ENCODE data around the gene PTTG1.

Gene PTTG1

DNA sequence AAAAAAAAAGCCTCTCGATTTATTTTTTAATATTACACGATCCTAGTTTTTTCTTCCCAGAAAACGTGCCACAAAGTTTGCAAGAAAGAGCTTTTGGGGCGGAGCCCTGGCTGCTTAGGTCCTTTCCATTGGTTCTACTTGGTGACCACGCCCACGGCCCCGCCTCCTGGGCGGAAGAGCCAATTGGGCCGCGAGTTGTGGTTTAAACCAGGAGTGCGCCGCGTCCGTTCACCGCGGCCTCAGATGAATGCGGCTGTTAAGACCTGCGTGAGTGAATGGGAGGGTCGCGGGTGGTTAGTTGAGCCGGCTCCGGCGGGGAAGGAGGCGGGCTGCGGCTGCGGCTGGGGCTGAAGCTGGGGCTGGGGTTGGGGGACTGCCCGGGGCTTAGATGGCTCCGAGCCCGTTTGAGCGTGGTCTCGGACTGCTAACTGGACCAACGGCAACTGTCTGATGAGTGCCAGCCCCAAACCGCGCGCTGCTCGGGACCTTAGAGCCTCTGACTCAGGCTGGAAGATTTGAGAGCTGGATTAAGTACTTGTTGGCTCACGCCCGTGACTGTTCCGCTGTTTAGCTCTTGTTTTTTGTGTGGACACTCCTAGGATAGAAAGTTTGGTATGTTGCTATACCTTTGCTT, at the start of gene PTTG1:
Gene PTTG1, plus strand, starts transcription at position 231 of the 634 bp plus-strand sequence. CDS start 458 bp downstream, outside the sequence.
- peak; percentile 93 for DNase-seq

DNA sequence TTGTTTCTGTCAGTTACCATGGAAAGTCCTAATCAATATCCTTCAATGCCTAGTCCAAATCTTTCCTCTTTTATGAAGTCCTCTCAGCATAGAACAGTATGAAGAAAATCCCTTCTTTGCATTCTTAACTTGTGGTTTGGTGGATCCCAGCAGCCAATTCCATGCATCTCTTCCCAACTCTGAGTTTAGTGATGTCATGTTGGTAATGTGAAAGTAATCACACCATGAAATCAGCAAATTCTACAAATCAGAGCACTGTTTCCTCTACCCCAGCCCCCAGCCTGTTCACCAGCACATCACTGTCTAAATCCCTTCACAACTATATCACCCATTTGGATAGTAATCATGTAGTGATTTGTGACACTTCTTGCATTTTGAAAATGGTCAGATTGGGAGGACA, 46.5 kb upstream of the PTTG1 start:
- no peak for DNase-seq

DNA sequence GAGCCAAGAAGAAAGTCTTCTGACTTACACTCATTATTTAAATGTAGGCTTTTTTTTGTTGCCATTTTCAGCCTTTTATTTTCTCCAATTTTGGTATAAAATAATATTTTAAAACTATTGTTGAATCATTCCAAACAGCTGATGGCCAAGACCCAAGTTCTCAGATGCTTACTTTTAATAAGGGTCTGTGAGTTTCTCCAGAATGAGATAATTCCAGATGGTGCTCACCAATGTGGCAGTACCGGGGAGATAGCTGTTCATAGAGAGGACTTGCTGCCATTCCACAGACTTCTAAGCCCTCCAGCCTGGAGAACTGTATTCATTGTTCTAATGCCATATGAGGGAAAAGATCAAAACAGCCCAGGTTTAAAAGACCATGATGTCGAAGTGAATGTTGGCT, 46.0 kb upstream of the PTTG1 start:
- DNase-seq: no peak

DNA sequence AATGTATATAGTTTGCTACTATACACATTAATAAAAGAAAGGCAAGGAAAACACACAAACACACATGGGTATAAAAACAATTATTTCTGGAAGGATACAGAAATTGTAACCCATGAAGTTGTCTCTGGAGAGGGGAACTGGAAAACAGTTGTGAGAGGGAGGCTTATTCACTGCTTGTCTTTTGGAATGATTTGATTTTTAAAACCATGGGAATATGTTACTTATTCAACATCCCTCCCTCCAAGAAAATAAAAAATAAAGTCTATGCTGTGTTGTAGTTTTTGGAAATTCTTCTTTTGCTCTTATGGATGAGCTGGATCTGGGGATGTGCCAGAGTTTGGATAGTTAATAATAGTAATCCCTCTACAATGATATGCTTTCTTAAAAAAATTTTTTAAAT, 45.2 kb upstream of the PTTG1 start:
- no peak for DNase-seq

DNA sequence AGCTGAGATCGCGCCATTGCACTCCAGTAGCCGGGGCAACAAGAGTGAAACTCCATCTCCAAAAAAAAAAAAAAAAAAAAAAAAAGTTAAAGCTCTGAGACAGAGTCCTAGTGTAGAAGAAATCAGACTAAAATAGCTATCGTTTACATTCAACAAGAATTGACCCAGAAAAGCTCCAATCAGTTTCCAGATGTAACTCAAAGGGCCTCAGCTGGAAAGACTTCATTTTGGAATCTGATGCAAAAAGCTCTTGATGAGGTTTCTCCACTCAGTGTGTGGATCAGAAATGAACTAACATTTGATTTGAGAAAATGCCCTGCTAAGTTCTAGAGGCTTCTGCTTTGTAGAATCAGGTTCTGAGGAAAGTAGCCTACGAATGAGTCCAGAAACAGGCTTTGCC, 44.0 kb upstream of the PTTG1 start:
- no peak for DNase-seq

DNA sequence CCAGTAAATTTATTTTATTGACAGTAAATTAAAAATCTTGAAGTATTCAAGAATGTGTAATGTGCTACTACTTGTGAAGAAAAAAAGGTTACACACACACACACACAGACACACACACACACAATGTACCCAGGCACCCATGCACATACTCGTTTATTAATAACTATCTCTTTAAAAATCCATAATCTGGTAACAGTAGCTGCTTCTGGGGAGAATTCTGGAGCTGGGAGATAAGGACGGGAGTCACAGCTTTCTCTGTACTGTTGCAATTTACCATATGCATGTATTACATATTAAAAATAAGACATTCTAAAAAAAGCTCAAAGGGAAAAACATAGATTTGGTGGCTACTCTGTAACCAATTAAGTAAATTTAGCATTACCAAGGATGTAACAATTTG, 43.3 kb upstream of the PTTG1 start:
- DNase-seq: no peak

DNA sequence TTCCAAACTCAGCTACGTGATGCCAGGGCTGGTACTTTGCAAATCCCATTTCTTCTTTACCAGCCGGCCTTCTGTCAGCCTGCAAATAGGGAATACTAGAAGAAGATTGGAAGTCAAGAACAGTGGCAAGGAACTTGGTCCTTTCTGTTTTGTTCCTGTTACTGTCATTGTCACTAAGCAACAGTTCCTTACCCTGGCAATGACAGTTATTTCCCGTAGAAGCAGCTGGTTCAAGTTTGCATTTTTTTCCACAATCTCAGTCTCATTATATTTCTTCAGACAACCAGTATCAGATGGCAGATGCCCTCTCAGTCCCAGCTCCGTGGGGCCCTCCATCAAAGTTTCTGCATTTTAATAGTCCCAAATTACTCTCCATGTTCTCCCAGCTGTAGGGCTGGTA, 42.1 kb upstream of the PTTG1 start:
- no peak for DNase-seq

DNA sequence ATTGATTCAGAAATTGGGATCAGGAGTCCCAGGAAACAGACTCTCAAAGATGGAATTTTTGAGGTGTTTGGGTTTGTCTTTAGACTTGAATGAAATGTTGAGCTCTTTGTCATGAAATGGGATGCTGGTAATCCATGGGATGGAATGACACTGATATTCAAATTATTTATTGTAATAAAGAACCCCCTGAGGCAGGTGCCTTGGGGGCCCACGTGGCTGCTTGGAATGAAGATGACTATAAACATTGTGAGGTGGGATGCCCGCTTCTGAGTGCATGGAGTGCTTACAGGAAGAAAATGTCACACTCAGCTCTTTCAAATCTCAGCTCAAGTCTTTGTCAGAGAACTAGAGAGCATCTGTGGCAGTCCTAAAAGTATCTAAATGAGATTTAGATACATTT, 41.6 kb upstream of the PTTG1 start:
- DNase-seq: no peak

DNA sequence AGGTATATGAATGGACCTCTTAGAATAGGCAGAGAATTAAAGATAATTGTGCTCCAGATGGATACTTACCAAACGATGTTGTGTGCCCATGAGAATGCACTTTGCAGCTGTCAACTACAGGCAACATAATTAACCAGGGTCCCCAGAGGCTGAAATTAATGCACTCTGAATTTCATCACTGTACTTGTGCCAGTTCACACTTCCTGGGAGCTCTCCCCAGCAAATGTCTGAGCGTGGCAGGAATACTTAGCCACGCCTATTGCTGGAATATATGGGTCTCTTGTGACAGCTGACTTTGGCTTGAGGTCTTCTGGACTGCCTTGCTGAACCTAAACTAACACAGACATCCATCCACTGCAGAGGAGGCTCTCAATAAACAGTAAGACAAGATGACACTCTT, 39.3 kb upstream of the PTTG1 start:
- DNase-seq: no peak

DNA sequence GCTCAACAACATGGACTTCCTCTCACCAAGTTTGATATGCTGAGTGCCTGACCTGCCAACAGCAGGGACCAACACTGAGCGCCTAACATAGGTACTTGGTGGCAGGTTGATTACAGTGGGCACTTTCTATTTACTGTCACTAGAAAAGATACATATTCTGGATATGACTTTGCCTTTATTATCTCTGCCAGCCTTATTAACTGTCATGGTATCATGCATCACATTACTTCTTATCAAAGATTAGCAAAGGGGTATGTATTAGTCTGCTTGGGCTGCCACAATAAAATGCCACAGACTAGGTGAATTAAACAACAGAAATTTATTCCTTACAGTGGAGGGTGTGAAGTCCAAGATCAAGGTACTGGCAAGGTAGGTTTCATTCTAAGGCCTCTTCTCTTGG, 37.0 kb upstream of the PTTG1 start:
- no peak for DNase-seq

DNA sequence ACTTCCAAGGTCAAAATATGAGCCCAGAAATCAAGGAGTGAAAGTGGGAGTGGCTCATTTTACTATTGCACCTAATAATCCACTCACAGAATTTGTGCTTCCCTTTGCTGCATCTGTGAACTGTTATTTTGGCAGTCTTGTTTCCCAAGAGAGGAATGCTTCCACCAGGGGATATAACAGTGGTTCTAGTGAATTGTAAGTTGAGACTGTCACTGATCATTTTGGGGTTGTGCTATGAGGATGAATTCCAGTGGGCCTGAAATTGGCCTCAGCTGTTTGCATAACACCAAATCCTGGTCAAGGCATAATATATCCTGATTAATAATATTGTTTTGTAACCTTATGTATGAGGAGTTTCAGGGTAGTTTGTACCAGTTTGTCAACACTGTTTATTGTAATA, 36.2 kb upstream of the PTTG1 start:
- no peak for DNase-seq

DNA sequence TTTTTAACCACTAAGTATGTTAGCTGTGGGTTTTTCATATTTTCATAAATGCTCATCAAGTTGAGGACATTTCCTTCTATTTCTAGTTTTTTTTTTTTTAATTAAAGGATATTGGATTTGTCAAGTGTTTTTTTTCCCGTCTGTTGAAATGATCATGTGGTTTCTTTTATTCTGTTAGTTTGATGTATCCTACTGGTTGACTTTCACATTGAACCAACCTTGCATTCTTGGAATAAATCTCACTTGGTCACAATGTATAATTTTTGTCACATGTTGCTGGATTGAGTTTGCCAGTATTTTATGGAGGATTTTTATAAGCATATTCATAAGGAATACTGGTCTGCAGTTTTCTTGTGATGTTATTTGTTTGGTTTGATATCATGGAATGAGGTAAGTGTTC, 34.2 kb upstream of the PTTG1 start:
- DNase-seq: no peak

DNA sequence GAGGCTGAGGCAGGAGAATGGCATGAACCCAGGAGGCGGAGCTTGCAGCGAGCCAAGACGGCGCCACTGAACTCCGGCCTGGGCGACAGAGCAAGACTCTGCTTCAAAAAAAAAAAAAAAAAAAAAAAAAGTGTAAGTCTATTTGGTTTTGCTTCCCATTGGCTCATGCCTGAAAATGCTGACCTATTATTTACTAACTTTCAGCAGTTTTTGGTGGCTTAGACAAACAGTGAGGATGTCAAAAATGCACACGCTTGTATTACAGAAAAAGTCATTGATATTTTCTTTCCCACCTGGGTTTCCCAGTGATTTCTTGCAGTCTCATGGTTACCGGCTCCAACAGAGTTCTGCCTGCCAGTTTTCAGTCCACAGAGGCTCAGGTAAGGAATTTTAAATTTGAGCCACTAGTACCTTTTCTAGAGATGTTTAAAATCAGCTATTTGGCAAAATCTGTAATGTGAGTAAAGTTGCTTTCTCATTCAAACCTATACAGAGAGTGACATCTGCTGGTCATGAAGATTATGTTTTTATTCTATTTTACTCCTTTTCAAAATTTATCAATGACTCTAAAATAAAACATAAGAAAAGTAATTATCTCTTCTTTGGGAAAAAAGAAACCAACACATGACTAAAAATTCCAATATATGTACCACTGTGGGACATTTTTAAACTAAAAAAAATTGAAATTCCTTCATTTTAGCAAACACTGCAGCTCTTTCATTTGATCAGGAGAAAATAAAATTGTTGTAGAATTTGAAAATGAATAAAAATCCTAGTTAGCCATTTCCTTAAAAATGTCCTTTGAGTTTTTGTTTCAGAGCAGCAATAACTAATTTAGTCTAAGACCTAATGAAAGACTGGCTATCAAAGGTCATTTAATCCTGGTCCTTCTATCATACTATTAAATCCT, 30.6 kb upstream of the PTTG1 start:
- DNase-seq: peak; percentile 28

DNA sequence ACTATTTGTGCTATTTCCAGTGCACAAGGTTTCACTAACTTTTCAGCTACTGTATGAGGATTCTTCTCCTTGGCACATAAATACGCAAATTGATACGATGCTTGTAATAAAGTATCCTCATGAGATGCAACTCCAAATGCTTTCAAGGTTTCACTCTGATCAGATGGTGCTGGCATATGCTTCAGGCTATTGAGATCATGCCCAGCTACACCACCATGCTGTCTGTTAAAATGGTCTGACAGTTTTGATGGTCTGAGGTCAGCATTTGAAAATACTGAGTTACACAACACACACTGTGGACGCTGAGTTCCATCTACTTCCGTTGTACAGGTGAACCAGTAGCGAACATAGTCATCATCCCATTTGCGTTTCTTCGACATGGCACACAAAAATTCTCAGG, 26.5 kb upstream of the PTTG1 start:
- DNase-seq: no peak

DNA sequence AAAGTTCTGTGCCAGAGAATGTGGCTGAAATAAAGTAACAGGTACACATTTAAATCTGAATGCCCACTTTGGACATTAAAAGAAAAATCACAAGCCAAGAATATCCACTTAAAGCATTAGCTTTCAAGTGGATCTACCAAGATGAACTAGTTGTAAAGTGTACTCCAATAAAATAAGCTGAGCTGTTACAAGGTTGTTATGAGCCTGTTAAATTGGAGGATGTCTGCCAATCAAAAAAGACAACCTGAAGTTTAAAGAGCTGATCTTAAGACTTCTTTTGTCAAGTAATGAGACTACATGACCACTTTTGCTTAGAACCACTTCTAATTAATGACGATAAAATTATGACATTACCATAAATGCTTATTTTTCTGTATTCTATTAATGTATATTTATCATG, 24.2 kb upstream of the PTTG1 start:
- no peak for DNase-seq

DNA sequence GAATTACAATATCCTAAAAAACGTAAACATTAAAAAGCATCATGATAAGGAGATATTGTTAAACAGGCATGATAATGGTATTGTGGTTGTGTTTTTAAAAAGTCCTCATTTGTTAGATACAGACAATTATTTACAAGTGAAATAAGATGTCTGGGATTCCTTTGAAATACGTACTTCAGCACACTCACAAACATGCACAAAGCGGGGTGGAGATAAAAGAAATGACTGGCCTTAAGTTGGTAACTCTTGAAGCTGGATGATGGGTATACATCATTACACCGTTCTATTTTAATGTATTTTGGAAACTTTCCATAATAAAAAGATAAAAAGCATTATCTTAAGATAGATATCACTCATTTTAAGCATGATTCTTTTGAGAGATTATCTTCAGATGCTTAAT, 22.8 kb upstream of the PTTG1 start:
- no peak for DNase-seq

DNA sequence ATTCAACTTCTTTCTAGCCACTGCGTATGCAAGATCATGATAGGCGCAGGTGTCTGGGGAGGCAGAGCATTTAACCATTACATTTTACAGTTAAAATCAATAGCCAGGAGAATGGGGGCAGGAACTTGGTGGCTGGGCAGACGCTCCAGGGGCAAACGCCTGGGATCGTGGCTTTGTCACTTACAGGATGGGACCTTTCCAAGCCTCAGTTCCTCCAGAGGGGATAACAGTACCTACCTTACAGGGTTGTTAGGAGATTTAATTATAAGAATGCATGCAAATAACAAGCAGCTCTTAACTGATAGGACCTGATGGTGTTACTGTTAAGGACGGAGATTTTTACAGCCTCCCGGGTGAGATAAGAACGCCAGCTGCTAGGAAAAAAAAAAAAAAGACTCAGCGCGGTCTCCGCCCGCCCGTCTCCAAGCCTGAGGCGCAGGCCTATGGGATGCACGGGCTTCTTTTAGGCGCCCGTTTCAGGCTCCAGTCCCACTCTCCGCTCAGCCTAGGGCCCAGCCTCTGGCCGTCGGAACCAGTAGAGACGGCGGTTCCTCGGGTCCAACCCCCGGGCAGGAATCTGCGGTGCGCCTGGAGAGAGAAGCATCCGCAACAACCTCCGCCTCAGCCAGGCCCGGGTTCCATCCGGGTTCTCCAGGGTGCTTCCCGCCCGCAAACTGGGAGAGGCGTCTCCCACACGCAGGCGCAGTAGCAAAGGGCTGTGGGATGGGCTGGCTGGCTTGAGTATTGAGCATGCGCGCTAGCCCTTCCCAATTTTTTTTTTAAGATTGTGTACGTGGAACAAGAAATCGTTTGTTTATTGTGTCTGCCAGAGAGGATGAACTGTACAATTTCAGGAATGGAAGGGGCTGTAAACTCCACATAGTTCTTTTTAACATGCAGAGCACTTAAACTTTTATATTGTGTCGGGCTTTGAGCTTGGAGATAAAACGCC, 22.0 kb upstream of the PTTG1 start, which contains the start of gene FAM200C:
Gene FAM200C, minus strand, starts transcription at position 653 of the 952 bp plus-strand sequence. CDS start 4,564 bp downstream, outside the sequence.
- DNase-seq: peak; percentile 76

DNA sequence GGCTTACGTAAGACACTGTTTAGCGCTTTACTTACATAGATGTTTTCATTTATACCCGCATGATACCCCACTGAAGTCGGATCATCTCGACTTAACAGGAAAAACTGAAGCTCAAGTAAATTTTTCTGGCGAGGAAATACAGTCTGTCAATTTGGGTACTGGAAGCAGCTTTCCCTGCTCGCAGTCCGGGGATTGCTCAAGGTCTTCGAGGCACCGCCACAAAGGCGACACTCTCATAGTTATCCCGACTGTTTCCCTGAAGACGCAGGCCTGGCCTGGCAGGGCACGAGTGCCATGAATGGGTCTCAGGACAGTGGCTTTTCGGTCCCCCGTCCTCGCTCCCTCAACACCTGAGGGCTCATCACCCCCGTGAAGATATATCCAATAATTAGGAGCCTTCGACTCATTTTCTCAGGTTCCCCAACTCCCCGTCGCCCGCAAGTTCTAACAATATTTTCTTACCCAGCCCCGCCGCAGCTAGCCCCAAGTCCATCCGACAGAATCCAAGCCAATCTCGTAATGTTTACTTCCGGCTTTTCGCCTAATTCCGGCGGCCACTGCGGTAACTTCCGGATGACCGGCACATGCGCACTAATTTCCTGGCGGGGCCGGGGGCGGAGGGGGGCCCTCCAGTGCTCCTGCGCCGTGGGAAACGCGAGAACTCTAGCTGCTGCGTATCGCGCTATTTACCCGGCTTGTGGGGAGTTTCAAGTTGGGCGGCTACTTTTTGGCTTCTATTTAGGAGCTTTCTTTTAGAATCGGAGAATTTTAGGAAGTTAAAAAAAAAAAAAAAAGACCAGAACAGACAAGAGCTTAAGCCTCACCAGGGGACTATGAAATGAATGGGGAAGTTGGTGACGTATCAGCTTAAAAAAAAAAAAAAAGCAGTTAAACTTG, 2.8 kb upstream of the PTTG1 start, which contains the start of gene SLU7:
Gene SLU7, minus strand, starts transcription at position 521 of the 897 bp plus-strand sequence. CDS start 3,787 bp downstream, outside the sequence.
- peak; percentile 95 for DNase-seq

DNA sequence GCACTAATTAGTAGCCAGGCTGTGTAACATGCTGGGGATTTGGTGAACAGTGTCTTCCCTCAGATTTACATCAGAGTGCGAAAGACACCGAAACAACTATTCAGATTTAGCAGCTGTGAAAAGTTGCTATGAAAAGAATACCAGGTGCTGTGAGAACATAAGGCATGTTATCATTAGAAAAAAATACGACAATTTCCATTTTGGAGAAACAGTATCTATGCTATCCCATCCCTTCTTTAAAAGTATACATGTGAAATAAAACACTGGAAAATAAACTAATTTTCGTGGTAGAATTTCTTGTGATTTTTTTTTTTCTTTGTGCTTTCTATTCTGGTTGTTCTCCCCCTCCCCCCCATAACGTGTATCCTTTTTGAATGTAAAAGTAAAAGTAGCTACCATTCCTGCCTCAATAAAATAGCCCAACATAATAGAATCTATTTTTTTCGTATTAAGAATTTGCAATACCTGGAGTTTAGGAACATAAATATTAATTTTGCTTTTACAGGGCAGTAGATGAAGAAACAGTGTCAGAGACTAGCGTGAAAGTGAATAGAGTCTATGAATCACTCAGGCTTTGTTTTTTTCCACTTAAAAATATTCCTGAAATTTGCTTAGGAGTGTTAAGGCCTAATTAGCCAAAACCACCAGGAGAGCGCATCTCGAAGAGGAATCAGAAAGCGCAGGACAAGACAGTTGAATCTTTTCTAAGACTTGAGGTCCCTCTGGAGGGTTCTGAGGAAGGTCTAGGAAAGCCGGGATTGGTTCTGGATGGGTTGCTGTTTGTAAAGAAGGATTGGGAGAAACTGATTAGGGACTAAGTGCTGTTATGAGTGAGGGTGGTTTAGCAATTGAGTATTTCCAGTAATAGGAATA, 2.0 kb upstream of the PTTG1 start:
- DNase-seq: no peak

DNA sequence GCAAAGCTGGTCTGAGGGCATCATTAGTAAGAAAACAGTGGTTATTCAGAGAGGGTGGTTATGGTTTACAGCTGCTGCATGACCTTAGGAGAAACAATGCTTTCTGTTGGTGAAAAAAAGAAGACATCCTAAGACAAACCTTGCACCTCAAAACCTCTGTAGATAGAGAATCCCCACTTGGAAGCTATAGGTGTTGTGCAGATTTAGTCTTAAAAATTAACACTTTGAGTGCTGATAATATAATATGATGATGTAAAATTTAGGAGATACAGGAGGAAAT, 1.4 kb upstream of the PTTG1 start:
- DNase-seq: no peak

DNA sequence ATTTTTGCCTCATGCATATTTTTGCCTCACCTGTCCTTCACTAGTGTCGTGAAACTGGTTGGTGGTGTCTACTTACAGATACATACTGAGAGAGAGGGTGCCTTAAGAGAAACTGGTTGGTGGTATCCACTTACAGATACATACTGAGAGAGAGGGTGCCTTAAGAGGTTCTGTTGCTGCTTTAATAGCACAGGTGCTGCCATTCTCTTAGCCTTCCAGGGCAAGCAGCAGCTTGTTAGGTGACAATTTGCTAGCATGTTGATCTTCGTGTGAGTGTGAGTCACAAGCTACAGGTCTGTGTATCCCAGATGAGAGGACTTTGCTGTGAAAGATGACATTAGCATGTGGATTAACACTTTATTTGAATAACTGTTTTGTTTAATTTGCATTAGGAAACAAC, 1.4 kb downstream of the PTTG1 start:
- no peak for DNase-seq

Data from CD4-positive, alpha-beta T cell treated with Interleukin-17A for 1 hour (primary cell).